ENCODE data around the gene GBF1. TPM values are rescaled to one million over a fixed set of nuclear protein-coding genes. Genes with fewer than 3 reads are reported as not detected.
A peak's percentile ranks its signal among the peaks of the same experiment; 100 is the strongest.

Gene GBF1
- total RNA-seq, 1 donor from 2014 or later = 36.7 TPM

- Histone ChIP-seq H3K36me3 (ENCODE audit: control insufficient read depth, insufficient read depth, low read length) (no peaks in the 10 kb centered on the region), H3K4me3 (ENCODE audit: low read depth, low read length) (no peak overlapping the region)
- peak; percentile 52 for DNase-seq (ENCODE audit: low read depth)
Measured at GRCh38 chr10:102235598-102235920, 9.8 kb upstream of the GBF1 start.

DNA sequence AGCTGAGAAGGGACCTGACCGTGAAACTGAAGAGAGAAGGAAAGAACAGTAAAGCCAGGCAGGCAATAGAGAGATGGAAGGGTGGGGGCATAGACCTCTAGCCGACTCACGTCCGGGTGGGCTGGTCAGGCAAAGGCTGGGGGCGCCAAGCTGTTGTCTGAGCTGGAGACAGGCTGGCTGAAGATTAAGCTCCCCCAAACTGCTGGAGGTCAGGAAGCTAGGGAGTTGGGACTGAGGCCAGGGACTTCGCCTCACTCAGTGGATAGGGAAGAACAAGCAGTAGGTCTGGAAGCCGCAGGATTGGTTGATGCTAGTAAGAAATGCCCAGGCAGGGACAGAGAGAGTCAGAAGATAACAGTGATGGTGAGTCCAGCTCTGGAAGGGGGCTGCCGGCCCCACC, 9.3 kb upstream of the GBF1 start:
- H3K27me3 ChIP-seq (ENCODE audit: control insufficient read depth, insufficient read depth, low read length) = peaks cover 17% of the 10 kb centered on the region
- TF ChIP-seq, protein P1, sequence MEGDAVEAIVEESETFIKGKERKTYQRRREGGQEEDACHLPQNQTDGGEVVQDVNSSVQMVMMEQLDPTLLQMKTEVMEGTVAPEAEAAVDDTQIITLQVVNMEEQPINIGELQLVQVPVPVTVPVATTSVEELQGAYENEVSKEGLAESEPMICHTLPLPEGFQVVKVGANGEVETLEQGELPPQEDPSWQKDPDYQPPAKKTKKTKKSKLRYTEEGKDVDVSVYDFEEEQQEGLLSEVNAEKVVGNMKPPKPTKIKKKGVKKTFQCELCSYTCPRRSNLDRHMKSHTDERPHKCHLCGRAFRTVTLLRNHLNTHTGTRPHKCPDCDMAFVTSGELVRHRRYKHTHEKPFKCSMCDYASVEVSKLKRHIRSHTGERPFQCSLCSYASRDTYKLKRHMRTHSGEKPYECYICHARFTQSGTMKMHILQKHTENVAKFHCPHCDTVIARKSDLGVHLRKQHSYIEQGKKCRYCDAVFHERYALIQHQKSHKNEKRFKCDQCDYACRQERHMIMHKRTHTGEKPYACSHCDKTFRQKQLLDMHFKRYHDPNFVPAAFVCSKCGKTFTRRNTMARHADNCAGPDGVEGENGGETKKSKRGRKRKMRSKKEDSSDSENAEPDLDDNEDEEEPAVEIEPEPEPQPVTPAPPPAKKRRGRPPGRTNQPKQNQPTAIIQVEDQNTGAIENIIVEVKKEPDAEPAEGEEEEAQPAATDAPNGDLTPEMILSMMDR (IDR thresholded peaks at IDR 0.05; ENCODE audit: insufficient read depth, low read length, poor library complexity, severe bottlenecking) = no peak
- no peak overlapping the region for H3K4me3 ChIP-seq (ENCODE audit: low read depth, low read length)
- no peaks in the 10 kb centered on the region for H3K36me3 ChIP-seq (ENCODE audit: control insufficient read depth, insufficient read depth, low read length)
- no peak for DNase-seq (ENCODE audit: low read depth)

More at GRCh38 chr10:102235598-102235920, 9.8 kb upstream of the GBF1 start:
- TF ChIP-seq, protein P1 (IDR thresholded peaks at IDR 0.05; ENCODE audit: insufficient read depth, low read length, poor library complexity, severe bottlenecking) = no peak
- peaks cover 16% of the 10 kb centered on the region for H3K27me3 ChIP-seq (ENCODE audit: control insufficient read depth, insufficient read depth, low read length)

DNA sequence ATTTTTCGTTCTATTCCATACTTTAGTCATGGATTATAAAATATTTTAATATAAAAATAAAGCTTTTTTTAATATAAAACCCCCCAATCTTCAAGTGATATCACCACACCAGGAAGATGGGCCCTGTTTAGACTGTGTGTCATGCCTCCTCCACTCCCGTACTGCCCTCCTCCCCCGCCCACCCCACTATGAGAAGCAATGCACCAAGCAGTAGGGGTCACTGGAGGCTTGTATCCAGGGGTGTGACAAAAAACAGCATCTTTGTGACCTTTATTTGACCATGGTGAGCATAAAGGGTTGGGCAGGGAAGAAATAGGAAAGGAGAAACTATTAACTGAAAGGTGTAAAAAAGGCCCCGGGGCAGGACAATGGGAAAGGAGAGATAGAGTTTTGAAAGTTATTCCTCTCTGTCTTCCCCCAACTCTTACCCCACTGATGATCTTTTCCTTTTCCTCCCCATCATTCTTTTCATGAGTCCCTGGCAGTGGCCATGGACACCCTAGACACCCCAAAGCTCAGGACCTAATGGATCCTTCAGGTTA, 7.5 kb upstream of the GBF1 start:
- TF ChIP-seq, protein P1 (IDR thresholded peaks at IDR 0.05; ENCODE audit: insufficient read depth, low read length, poor library complexity, severe bottlenecking) = no peak
- Histone ChIP-seq H3K27me3 (ENCODE audit: control insufficient read depth, insufficient read depth, low read length) (peaks cover 9% of the 10 kb centered on the region), H3K4me3 (ENCODE audit: low read depth, low read length) (no peak overlapping the region), H3K36me3 (ENCODE audit: control insufficient read depth, insufficient read depth, low read length) (no peaks in the 10 kb centered on the region)
- no peak for DNase-seq (ENCODE audit: low read depth)

GRCh38 chr10:102240467-102241031, 4.8 kb upstream of the GBF1 start:
- Histone ChIP-seq H3K4me3 (ENCODE audit: low read depth, low read length) (peak overlapping the region; percentile 44), H3K36me3 (ENCODE audit: control insufficient read depth, insufficient read depth, low read length) (no peaks in the 10 kb centered on the region), H3K27me3 (ENCODE audit: control insufficient read depth, insufficient read depth, low read length) (peaks cover 9% of the 10 kb centered on the region)
- DNase-seq (ENCODE audit: low read depth) = no peak
- TF ChIP-seq, protein P1 (IDR thresholded peaks at IDR 0.05; ENCODE audit: insufficient read depth, low read length, poor library complexity, severe bottlenecking) = no peak

DNA sequence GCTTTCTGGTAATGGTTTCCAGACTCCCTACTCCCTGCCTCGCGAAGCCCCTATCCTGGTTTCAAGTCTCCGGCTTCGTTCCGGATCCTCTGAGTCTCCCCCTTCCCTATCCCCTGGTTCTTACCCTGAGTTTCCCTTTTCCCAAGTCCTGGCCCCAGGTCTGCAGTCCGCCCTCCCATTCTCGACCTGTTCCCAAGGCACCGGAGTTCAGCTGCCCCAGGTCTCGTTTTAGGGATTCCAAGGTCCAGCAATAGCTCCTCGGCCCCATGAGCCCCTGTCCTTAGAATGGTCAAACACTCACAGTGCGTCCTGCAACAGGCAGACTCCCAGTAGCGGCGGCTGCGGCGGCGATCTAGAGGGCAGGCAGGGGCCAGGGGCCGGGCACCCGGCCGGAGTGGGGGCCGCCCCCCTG, 4.3 kb upstream of the GBF1 start:
- Histone ChIP-seq H3K36me3 (ENCODE audit: control insufficient read depth, insufficient read depth, low read length) (no peaks in the 10 kb centered on the region), H3K4me3 (ENCODE audit: low read depth, low read length) (peak overlapping the region; percentile 44), H3K27me3 (ENCODE audit: control insufficient read depth, insufficient read depth, low read length) (peaks cover 9% of the 10 kb centered on the region)
- DNase-seq (ENCODE audit: low read depth) = no peak
- TF ChIP-seq, protein P1 (IDR thresholded peaks at IDR 0.05; ENCODE audit: insufficient read depth, low read length, poor library complexity, severe bottlenecking) = no peak

All from kidney epithelial cell (primary cell).